SU-DHL-6 (cell line): ENCODE measurements around the gene SCO2.

Experiments used
- H2AFZ ChIP-seq: fragments of 200-600 bp; sonication (generic); 2 replicates; pipeline ENCODE4 v1.6.1; 2014; ENCODE audit warnings: low read depth, mild to moderate bottlenecking, moderate library complexity, mixed read lengths, antibody characterized with exemption, low read length; ENCODE audit not compliant: severe bottlenecking
- H3F3A ChIP-seq: fragments of 200-600 bp; shearing (Covaris generic); 2 replicates; pipeline ENCODE4 v1.6.0; 2016; ENCODE audit warnings: antibody characterized with exemption, mild to moderate bottlenecking; ENCODE audit not compliant: insufficient read depth
- H3K27ac ChIP-seq: fragments of 200-600 bp; sonication (generic); 2 replicates; pipeline ENCODE4 v1.5.1; 2016; ENCODE audit warnings: low read depth, mild to moderate bottlenecking, low read length, moderate library complexity, mixed read lengths
- H3K27me3 ChIP-seq: fragments of 200-600 bp; sonication (generic), shearing (Covaris generic); 2 replicates; pipeline ENCODE4 v1.6.0; 2014; ENCODE audit warnings: mild to moderate bottlenecking, low read length
- H3K36me3 ChIP-seq: fragments of 200-600 bp; sonication (generic); 2 replicates; pipeline ENCODE4 v1.6.1; 2014; ENCODE audit warnings: mild to moderate bottlenecking, low read length, mixed read lengths
- H3K4me2 ChIP-seq: fragments of 300-600, 200-600 bp; shearing (Covaris generic), sonication (generic); 2 replicates; pipeline ENCODE4 v1.6.0; 2014; ENCODE audit warnings: low read length, low read depth, mild to moderate bottlenecking; ENCODE audit not compliant: poor library complexity, severe bottlenecking
- H3K4me3 ChIP-seq: fragments of 200-600 bp; sonication (generic); 2 replicates; pipeline ENCODE4 v1.5.1; 2014; ENCODE audit warnings: antibody characterized with exemption, low read length, mild to moderate bottlenecking, mixed read lengths; ENCODE audit not compliant: insufficient read depth, poor library complexity, severe bottlenecking
- H3K79me2 ChIP-seq: fragments of 200-600 bp; sonication (generic); 2 replicates; pipeline ENCODE4 v1.6.1; 2014; ENCODE audit warnings: mild to moderate bottlenecking, low read length, moderate library complexity; ENCODE audit not compliant: insufficient read depth
- H3K9ac ChIP-seq: fragments of 200-600 bp; sonication (generic); 2 replicates; pipeline ENCODE4 v1.7.0; 2014; ENCODE audit warnings: mild to moderate bottlenecking, low read length
- H3K9me2 ChIP-seq: fragments of 200-600 bp; sonication (generic); replicated peaks from 2 replicates; pipeline ENCODE4 v1.6.1; 2014; ENCODE audit warnings: low read length; ENCODE audit not compliant: insufficient read depth
- H3K9me3 ChIP-seq: fragments of 200-600 bp; sonication (generic); 2 replicates; pipeline ENCODE4 v1.6.1; 2014; ENCODE audit warnings: low read length, mixed read lengths; ENCODE audit not compliant: insufficient read depth
- H4K20me1 ChIP-seq: fragments of 200-600 bp; sonication (generic); 2 replicates; pipeline ENCODE4 v1.6.1; 2014; ENCODE audit warnings: low read depth, mild to moderate bottlenecking, antibody characterized with exemption, low read length, moderate library complexity, mixed read lengths
- CTCF ChIP-seq: fragments of 200-600 bp; sonication (generic); IDR thresholded peaks from one replicate; pipeline ENCODE4 v1.5.1; 2017; ENCODE audit warnings: antibody characterized with exemption, mild to moderate bottlenecking, low read length, moderate library complexity; ENCODE audit not compliant: insufficient read depth, poor library complexity, severe bottlenecking
- EZH2phosphoT487 ChIP-seq: fragments of 200-600 bp; sonication (generic), shearing (Covaris generic); conservative IDR thresholded peaks from 2 replicates; pipeline ENCODE4 v1.6.1; 2018; ENCODE audit warnings: mild to moderate bottlenecking, antibody characterized with exemption, low read length, moderate library complexity, mixed read lengths

Gene SCO2

GRCh38 chr22:50487290-50488005 is 38.0 kb downstream of the SCO2 start:
- no peak overlapping the region for H3K27ac ChIP-seq
- no peaks in the 10 kb centered on the region for H4K20me1 ChIP-seq
- TF ChIP-seq CTCF (no peak), EZH2phosphoT487 (no peak)
- H3K9me3 ChIP-seq: no peaks in the 10 kb centered on the region
- H3K9me2 ChIP-seq: no peaks in the 10 kb centered on the region
- H3K4me2 ChIP-seq: no peak overlapping the region
- H3K36me3 ChIP-seq: no peaks in the 10 kb centered on the region
- H3F3A ChIP-seq: peaks cover 7% of the 10 kb centered on the region; the same call in 1 of the 2 replicates
- H3K9ac ChIP-seq: no peak overlapping the region
- H2AFZ ChIP-seq: no peak overlapping the region
- H3K4me3 ChIP-seq: no peak overlapping the region
- H3K27me3 ChIP-seq: no peaks in the 10 kb centered on the region
- H3K79me2 ChIP-seq: no peaks in the 10 kb centered on the region

DNA sequence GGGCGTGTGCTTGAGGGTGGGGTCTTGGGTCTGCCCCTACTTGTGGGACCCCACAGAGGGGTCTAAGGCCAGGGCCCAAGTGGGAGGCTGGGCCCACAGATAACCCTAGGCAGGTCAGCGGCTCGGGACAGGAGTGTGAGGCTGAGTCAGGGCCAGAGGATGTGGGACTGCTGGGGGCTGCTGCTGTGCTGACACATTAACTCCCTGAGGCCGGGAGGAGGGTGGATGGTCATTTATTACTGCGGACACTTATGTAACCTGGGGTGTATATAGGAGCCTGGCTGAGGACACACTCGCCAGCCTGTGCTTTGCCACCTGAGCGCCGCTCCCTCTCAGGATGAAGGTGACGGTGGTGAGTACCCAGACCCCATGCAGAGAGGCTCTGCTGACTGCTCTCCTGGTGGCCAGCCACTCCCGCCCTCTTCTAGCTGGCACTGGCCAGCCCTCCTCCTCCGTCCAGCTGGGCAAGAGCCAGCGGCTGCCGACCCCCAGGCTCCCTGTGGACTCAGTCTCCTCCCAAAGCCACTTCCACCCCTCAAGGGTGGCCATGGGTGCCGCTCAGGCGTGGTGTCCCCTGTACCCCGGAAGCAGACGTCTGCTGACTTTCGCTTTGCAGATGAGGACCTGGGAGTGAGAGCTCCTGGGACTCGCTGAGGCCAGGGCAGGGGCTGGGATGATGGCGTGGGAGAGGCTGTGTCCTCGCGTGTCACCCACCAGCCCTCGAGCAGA is 38.7 kb downstream of the SCO2 start, which contains the start of gene MIOX:
TSS of gene MIOX (plus strand) at position 299 of the 729 bp plus-strand sequence. CDS start at position 338, 39 bp downstream.
- H3K27me3 ChIP-seq: no peaks in the 10 kb centered on the region
- H2AFZ ChIP-seq: no peak within 1 kb of the TSS
- H3K4me3 ChIP-seq: no peak within 1 kb of the TSS
- H4K20me1 ChIP-seq: no peaks in the 10 kb centered on the region
- TF ChIP-seq EZH2phosphoT487: no peak
- TF ChIP-seq CTCF: no peak
- H3K9ac ChIP-seq: no peak within 1 kb of the TSS
- no peak within 1 kb of the TSS for H3K4me2 ChIP-seq
- no peaks in the 10 kb centered on the region for H3K9me2 ChIP-seq
- H3K36me3 ChIP-seq: no peaks in the 10 kb centered on the region
- no peak within 1 kb of the TSS for H3K27ac ChIP-seq
- H3K9me3 ChIP-seq: no peaks in the 10 kb centered on the region
- H3F3A ChIP-seq: peaks cover 7% of the 10 kb centered on the region; the same call in 1 of the 2 replicates
- no peaks in the 10 kb centered on the region for H3K79me2 ChIP-seq

DNA sequence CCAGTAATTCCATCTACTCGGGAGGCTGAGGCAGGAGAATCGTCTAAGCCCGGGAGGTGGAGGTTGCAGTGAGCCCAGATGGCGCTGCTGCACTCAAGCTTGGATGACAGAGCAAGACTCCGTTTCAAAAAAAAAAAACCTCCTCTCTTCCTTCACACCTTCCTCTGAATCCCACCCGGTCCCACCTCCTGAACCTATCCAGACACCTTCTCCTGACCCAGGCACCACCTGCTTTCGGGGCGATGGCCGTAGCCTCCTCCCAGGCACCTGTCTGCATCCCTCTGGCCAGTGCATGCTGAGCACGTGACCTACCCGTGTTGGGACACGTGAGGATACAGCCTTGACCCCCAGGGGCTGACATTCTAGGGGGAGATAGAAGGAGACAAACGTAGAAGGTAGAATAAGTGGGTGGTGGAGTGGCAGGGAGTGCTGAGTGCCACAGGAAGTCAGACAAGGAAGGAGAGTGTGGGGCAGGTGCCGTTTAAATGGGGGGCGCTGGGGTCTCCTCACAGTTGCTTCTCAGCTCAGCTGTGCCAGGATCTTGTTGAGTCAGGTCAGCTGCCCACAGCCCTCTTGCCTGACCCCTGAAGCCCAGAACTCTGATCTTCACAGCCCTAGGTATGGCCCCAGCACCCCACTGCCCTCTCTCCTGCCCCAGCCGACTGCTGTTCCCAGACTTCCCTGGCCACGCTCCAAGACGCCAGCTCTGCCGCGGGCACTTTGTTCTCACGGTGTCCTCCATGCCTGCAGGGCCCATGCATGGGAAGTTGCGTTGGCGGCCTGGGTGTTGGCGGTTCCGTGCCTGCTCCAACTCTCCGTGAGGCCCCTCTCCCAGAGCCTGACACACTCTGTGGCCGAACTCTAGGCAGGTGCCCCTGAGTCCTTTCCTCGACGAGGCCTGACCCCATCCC is 39.9 kb downstream of the SCO2 start:
- H2AFZ ChIP-seq: no peak overlapping the region

More for the DNA sequence above, 39.9 kb downstream of the SCO2 start:
- Histone ChIP-seq H3K9me2 (no peaks in the 10 kb centered on the region), H3K27me3 (no peaks in the 10 kb centered on the region), H3K4me3 (no peak overlapping the region), H3K27ac (no peak overlapping the region), H3K9ac (no peak overlapping the region), H3K9me3 (no peaks in the 10 kb centered on the region), H4K20me1 (no peaks in the 10 kb centered on the region), H3K79me2 (no peaks in the 10 kb centered on the region), H3K36me3 (no peaks in the 10 kb centered on the region), H3F3A (peaks cover 7% of the 10 kb centered on the region; the same call in 1 of the 2 replicates), H3K4me2 (no peak overlapping the region)
- TF ChIP-seq EZH2phosphoT487 (no peak), CTCF (no peak)
